ENCODE measurements around the gene ZNF804A.
"Not testable (repeated sequence)": the region's sequence is repeated elsewhere in the genome, so short reads cannot be mapped to it uniquely, and the experiment has no call there.

The ZNF804A gene

GRCh38 chr2:184729581-184729980, 131.3 kb downstream of the ZNF804A start:
- no peak for DNase-seq

- no peak for DNase-seq
Observed at GRCh38 chr2:184730288-184730687, 132.0 kb downstream of the ZNF804A start.

- DNase-seq = no peak
Observed at GRCh38 chr2:184734338-184734737, 136.0 kb downstream of the ZNF804A start.

GRCh38 chr2:184735611-184736010, 137.3 kb downstream of the ZNF804A start:
- no peak for DNase-seq

DNA sequence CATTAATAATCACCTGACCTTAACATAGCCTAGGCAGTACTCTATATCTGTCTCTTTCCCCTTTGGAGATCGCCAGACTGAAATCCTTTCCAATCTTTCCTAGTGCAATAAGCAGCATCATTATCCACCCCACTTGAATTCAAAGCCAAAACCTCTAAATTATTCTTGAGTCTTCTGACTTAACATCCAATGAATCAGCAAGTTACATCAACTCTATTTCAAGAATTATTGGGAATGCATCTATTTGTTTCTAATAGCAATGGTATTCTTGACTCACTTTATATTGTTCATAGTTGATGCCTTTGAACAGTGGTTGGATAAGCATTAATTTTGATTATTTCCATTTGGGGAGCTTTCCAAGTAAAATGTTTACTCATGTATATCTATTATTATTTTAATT, 144.8 kb downstream of the ZNF804A start:
- no peak for DNase-seq

DNA sequence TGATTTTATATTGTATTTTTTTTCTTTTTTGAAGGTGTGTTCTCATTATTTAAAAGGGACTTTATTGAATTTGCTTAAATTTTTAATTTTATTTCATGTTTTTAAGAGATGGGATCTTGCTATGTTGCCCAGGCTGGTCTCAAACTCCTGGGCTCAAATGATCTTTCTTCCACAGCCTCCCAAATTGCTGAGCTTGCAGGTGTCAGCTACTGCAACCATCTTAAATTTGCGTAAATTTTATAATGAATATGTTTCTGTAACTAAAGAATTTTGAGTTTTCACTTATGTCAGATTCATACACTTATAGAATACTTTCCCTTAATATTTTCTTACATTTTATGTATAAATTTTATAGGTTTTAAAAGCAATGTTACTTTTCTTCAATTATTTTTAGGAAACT, 157.8 kb downstream of the ZNF804A start:
- no peak for DNase-seq

GRCh38 chr2:184756885-184757284, 158.6 kb downstream of the ZNF804A start:
- DNase-seq = no peak

- not testable (repeated sequence) for DNase-seq
Observed at GRCh38 chr2:184759557-184760255, 161.4 kb downstream of the ZNF804A start.

- no peak for DNase-seq
Observed at GRCh38 chr2:184760931-184761330, 162.6 kb downstream of the ZNF804A start.

GRCh38 chr2:184765112-184765895, 167.0 kb downstream of the ZNF804A start:
- no peak for DNase-seq

DNA sequence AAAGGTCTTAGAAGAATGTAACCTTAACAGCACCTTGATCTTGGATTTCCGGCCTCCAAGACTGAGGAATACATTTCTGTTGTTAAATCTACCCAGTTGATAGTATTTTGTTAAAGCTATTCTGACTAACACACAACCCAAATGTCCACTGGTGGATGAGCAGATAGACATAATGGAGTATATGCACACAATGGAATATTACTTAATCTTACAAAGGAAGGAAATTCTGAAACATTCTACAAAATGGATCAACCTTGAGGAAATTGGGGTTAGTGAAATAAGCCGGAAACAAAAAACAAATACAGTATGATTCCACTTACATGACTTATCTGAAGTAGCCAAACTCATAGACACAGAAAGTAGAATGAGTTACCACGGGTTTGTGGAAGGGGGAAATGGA, 168.7 kb downstream of the ZNF804A start:
- no peak for DNase-seq

GRCh38 chr2:184769023-184769422, 170.7 kb downstream of the ZNF804A start:
- no peak for DNase-seq

- DNase-seq = no peak
Observed at GRCh38 chr2:184769686-184770085, 171.4 kb downstream of the ZNF804A start.

DNA sequence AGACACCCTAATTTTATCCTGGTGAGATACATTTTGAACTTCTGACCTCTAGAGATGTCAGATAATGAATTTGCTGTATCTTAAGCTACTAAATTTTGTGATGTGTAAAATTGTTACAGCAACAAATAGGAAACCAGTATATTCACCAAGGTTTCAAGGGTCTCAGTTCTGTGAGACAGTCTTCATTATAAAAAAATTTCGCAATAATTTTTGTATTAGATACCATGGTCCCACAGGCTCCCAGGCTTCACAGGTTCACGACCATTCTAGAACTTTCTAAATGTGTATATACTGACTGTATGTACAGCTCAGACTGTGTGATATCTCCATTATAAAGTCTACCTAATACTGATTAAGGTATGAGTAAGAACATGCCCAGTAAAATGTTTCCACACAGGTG, 181.4 kb downstream of the ZNF804A start:
- no peak for DNase-seq

DNA sequence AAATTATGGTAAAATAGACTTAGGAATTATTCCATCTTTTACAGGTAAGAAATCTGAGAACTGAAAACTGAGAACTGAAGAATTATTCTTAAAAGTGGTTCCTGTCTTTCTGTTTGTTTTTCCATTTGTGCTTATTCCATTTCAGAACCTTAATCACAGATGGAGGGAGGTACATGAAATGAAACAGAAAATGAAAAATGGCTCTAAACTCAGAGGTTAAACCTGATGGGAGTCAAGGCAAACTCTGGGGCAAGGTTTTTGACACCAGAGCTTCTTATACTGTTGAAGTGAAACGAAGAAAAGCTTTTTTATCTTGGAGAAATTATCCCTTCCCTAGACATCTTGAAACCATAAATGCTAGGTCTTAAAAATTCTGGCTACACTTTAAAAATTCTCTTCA, 182.1 kb downstream of the ZNF804A start:
- no peak for DNase-seq

DNA sequence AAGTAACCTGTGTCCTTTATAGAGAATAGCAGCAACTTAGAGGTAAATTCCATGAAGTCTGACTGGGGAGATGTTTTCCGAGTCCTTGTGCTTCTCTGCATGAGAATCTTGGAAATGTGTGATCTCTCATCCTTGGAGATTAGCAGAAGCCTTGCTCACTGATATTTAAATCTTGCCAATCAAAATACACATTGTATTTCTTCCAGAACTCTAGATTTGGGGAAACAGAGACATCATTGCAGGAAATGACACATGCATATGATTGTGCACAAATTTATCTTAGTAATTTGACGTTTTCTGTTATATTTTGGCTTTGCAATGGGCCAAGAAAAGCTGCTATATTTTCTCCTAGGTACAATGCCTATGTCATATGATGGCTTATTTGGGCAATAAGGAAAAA, 182.6 kb downstream of the ZNF804A start:
- no peak for DNase-seq

- no peak for DNase-seq
Observed at GRCh38 chr2:184783576-184783975, 185.2 kb downstream of the ZNF804A start.

DNA sequence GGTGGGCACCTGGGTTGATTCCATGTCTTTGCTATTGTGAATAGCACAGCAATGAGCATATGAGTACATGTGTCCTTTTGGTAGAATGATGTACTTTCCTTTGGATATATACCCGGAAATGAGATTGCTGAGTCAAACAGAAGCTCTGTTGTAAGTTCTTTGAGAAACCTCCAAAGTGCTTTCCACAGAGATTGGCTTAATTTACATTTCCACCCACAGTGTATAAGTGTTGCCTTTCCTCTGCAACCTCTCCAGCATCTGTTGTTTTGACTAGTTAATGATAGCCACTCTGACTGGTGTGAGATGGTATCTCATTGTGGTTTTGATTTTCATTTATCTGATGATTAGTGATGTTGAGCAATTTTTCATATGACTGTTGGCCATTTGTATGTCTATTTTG, 194.8 kb downstream of the ZNF804A start:
- DNase-seq = no peak

GRCh38 chr2:184799379-184799778, 201.1 kb downstream of the ZNF804A start:
- DNase-seq = no peak

- DNase-seq = no peak
Observed at GRCh38 chr2:184814421-184814820, 216.1 kb downstream of the ZNF804A start.

DNA sequence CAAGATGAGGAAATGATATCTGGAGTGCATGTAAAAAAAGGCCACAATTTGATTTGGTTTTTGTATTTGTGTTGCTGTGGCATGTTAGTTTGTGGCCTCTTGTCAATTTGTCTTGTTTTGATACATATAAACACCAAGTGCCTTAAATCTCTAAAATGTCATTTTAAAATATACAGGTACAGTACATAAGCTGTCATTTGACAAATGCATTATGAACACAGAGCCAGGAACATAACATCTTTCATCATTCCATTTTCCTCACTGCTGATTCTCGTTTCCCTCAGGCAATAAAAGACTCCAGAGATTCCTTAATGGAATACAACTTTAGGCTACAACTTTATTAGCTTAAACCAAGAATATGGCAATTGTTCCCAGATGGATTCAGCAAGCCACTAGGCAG, 217.5 kb downstream of the ZNF804A start:
- DNase-seq = no peak

DNA sequence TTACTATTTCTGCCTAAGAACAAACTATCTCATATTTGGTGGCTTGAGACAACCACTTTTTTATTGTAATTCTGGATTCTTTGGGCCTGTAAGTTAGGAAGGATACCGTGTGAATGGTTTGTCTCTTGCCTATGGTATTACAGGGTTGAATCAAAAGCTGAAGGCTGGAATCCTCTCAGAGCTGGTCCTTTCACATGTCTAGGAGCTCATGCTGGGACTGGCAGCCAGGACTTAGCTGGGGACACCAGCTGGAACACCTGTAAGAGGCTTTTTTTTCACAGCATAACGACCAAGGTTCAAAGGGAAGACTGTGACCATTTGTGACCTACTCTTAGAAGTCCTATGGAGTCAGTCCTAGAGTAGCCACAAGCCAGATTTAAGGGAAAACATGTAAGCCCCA, 226.3 kb downstream of the ZNF804A start:
- no peak for DNase-seq

GRCh38 chr2:184830531-184830930, 232.2 kb downstream of the ZNF804A start:
- no peak for DNase-seq

- no peak for DNase-seq
Observed at GRCh38 chr2:184834699-184835397, 236.5 kb downstream of the ZNF804A start.

All from stimulated activated CD4-positive, alpha-beta T cell treated with anti-CD3 and anti-CD28 coated beads, Interleukin-4, amount 100 ng/mL, for 4 hours (primary cell).